ENCODE measurements around the gene KRTAP5-4. TPM values are rescaled to one million over a fixed set of nuclear protein-coding genes. Genes with fewer than 3 reads are reported as not detected.
"Not testable (repeated sequence)": the region's sequence is repeated elsewhere in the genome, so short reads cannot be mapped to it uniquely, and the experiment has no call there.

KRTAP5-4 gene
- total RNA-seq, 2 experiments from 2014 or later = not detected

DNA sequence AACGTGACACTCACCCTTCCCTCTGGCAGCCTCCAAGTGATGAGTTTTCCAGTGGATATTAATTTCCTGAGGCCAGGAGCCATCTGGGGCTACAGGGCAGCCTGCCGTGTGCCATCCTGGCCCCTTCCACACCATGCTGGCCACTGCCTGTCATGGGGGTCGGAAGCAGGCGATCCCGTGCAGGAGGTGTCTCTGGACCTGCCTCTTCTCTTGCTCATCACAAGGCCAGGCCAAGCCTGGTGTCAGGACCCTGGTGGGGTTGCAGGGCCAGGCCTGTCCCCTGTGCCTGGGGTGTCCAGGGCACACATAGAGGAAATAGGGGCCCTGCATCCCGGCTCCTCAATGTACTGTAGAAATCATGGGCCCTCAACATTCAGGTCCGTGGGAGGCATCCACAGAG is 17.2 kb downstream of the KRTAP5-4 start:
- intact Hi-C loops (cut with micrococcal nuclease) = no loop called here
- Mint-ChIP-seq H3K4me1 (ENCODE audit: low read depth) (peaks cover 2% of the 10 kb centered on the region), H3K4me3 (no peak overlapping the region), H3K27ac (no peak overlapping the region), H3K9me3 (no peaks in the 10 kb centered on the region), H3K36me3 (ENCODE audit: low read depth) (no peaks in the 10 kb centered on the region), H3K27me3 (ENCODE audit: low read depth) (peaks cover 13% of the 10 kb centered on the region)
- DNase-seq = no peak
- CTCF ChIA-PET = interaction anchor here (0.9 kb wide), 1 partner anchor 9 kb away, joined by 3 read pairs; no protein-coding TSS in a partner anchor

DNA sequence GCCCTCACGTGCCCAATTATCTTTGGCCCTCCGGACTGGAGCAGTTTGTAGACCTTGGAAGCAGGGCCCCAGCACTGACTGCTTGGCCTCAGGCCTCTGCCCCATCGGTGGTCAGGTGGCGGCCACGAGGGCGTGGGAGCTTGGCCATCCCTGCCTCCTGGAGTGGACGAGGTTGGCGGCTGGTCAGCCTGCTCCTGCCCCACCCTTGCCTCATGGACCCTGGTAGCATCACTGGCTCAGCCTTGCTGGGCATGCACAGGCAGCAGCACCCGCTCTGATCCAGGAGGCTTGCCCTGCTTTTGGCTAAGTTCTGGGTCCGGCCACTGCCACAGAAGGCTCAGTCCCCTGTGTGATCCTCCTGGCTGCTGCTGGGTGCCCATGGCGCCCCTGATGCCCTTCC is 17.8 kb downstream of the KRTAP5-4 start:
- CTCF ChIA-PET = no interaction called here
- peaks cover 16% of the 10 kb centered on the region for H3K27me3 Mint-ChIP-seq (ENCODE audit: low read depth)

DNA sequence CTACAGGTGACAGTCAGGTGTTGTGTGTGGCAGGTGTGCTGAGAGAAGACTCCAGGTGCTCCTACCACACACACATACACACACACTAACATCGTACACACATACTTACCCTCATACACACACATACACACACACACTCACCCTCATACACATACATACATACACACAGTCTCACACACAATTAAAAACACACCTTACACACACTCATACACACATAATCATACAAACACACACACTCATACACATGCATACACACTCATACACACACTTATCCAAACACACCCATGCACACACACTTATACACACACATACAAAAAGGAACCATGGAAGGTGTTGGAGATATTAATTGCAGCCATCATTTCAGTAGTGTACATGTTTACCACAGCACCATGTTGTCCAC is 18.3 kb downstream of the KRTAP5-4 start:
- no peaks in the 10 kb centered on the region for H3K9me3 Mint-ChIP-seq

More for the DNA sequence above, 17.8 kb downstream of the KRTAP5-4 start:
- Mint-ChIP-seq H3K36me3 (ENCODE audit: low read depth) (no peaks in the 10 kb centered on the region), H3K4me1 (ENCODE audit: low read depth) (peaks cover 2% of the 10 kb centered on the region), H3K4me3 (no peak overlapping the region), H3K9me3 (no peaks in the 10 kb centered on the region), H3K27ac (no peak overlapping the region)
- no peak for DNase-seq
- intact Hi-C loops (cut with micrococcal nuclease) = no loop called here

DNA sequence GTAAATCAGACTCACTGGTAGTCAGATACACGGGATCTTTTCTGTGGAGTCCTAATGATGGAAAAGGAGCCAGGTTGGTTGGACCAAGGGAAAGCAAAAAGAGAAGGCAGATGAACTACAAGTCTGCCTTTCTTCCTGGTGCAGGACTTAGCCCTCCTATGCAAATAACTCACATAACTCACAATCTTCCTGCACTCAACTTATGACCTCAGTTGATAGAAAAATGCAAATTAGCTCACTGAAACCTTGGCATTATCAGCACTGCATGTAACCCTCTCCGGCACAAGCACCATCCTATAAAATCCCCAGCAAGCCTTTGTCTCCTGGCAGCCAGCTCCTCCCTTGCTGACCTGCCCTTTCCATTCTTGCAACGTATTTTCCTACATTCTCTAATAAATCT is 20.3 kb downstream of the KRTAP5-4 start:
- peaks cover 13% of the 10 kb centered on the region for H3K27me3 Mint-ChIP-seq (ENCODE audit: low read depth)
- H3K27ac Mint-ChIP-seq; H3K4me1 Mint-ChIP-seq (ENCODE audit: low read depth); intact Hi-C loops (cut with micrococcal nuclease); H3K36me3 Mint-ChIP-seq (ENCODE audit: low read depth); CTCF ChIA-PET; H3K4me3 Mint-ChIP-seq; DNase-seq; H3K9me3 Mint-ChIP-seq: not testable (repeated sequence)

More for the DNA sequence above, 18.3 kb downstream of the KRTAP5-4 start:
- peaks cover 2% of the 10 kb centered on the region for H3K4me1 Mint-ChIP-seq (ENCODE audit: low read depth)
- intact Hi-C loops (cut with micrococcal nuclease) = no loop called here
- DNase-seq = no peak
- no peak overlapping the region for H3K27ac Mint-ChIP-seq
- H3K27me3 Mint-ChIP-seq (ENCODE audit: low read depth) = peaks cover 15% of the 10 kb centered on the region
- no peak overlapping the region for H3K4me3 Mint-ChIP-seq
- H3K36me3 Mint-ChIP-seq (ENCODE audit: low read depth) = no peaks in the 10 kb centered on the region
- CTCF ChIA-PET = no interaction called here

DNA sequence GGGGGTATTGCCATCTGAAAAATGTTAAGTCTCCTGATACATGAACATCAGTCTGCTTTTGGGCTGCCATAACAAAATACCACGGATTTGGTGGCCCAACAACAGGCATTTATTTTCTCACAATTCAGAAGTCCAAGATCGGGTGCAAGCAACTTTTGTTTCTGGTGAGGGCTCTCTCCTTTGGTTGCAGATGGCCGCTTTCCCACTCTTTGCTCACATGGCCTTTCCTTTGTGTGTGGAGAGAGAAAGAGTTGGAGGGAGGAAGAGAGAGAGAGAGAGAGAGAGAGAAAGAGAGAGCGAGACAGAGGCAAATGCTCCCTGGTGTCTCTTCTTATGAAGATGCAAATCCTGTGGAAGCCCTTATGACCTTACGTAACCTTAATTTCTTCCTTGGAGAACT is 21.3 kb downstream of the KRTAP5-4 start:
- DNase-seq = no peak
- CTCF ChIA-PET = no interaction called here
- Mint-ChIP-seq H3K27ac (no peak overlapping the region), H3K9me3 (no peaks in the 10 kb centered on the region), H3K4me3 (no peak overlapping the region), H3K4me1 (ENCODE audit: low read depth) (no peaks in the 10 kb centered on the region), H3K36me3 (ENCODE audit: low read depth) (no peaks in the 10 kb centered on the region), H3K27me3 (ENCODE audit: low read depth) (peaks cover 17% of the 10 kb centered on the region)
- intact Hi-C loops (cut with micrococcal nuclease) = no loop called here

DNA sequence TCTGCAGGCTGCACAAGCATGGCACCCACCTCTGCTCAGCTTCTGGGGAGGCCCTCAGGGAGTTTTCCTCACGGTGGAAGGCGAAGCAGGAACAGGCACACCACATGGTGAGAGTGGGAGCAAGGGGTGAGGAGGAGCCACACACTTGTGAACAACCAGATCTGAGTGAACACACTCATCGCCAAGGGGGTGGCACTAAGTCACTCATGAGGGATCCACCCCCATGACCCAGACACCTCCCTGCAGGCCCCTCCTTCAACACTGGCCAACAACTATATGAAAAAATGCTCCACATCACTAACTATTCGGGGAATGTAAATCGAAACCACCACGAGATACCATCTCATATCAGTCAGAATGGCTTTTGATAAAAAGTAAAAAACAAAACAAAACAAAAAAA is 23.1 kb downstream of the KRTAP5-4 start:
- CTCF ChIA-PET = interaction anchor here (0.9 to 1.4 kb wide), 4 partner anchors 24 to 54 kb away, joined by 3 to 5 read pairs (median 4); no protein-coding TSS in a partner anchor
- Mint-ChIP-seq H3K27me3 (ENCODE audit: low read depth) (peaks cover 19% of the 10 kb centered on the region), H3K27ac (no peak overlapping the region), H3K9me3 (no peaks in the 10 kb centered on the region), H3K4me1 (ENCODE audit: low read depth) (peaks cover 5% of the 10 kb centered on the region), H3K4me3 (no peak overlapping the region), H3K36me3 (ENCODE audit: low read depth) (no peaks in the 10 kb centered on the region)
- DNase-seq = no peak
- intact Hi-C loops (cut with micrococcal nuclease) = no loop called here

DNA sequence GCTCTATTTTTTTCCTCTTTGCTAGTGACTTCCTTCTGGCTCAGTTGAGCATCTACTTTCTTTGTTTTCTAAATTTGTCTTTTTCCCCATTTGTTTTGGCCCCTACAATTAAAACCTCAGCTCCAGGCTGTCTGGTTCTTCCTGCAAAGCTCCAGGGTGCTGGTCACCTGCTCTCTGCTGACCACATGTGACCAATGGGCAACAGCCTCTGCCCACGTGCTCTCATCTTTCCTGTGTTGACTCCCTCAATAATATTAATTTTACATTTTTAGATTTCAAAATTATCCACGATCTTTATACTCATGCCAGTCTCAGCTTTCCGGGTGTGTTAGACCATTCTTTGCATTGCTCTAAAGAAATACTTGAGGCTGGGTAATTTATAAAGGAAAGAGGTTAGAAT is 23.5 kb downstream of the KRTAP5-4 start:
- DNase-seq; H3K9me3 Mint-ChIP-seq; H3K4me3 Mint-ChIP-seq; intact Hi-C loops (cut with micrococcal nuclease); H3K36me3 Mint-ChIP-seq (ENCODE audit: low read depth); H3K27ac Mint-ChIP-seq; H3K4me1 Mint-ChIP-seq (ENCODE audit: low read depth): not testable (repeated sequence)
- CTCF ChIA-PET = interaction anchor here (1.4 kb wide), 1 partner anchor 54 kb away, joined by 4 read pairs; no protein-coding TSS in a partner anchor
- H3K27me3 Mint-ChIP-seq (ENCODE audit: low read depth) = peaks cover 19% of the 10 kb centered on the region

DNA sequence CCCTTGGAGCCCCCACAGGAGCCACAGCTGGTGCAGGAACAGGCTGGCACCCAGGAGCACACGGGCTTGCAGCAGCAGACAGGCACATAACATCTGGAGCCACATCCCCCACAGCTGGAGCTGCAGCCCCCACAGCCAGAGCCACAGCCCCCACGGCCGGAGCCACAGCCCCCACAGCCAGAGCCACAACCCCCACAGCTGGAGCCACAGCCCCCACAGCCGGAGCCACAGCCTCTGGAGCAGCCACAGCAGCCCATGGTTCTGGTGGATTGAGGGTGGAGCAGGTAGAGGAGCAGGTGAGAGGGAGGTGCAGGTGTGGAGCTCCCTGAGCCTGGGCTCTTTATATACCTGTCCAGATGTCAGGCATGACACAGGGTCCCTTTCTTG is 24.0 kb downstream of the KRTAP5-4 start, which contains the start of gene KRTAP5-2:
Gene KRTAP5-2 (minus strand): TSS at position 301 of the 387 bp plus-strand sequence. CDS start 44 bp downstream, at position 257.
- H3K36me3 Mint-ChIP-seq (ENCODE audit: low read depth) = no peaks in the 10 kb centered on the region
- H3K27me3 Mint-ChIP-seq (ENCODE audit: low read depth) = peaks cover 19% of the 10 kb centered on the region
- H3K4me1 Mint-ChIP-seq (ENCODE audit: low read depth) = peaks cover 5% of the 10 kb centered on the region
- H3K4me3 Mint-ChIP-seq = no peak within 1 kb of the TSS
- intact Hi-C loops (cut with micrococcal nuclease) = no loop called here
- CTCF ChIA-PET = interaction anchor here (1.4 to 1.7 kb wide), 2 partner anchors 23 to 55 kb away, joined by 4 to 5 read pairs; no protein-coding TSS in a partner anchor
- H3K9me3 Mint-ChIP-seq = no peaks in the 10 kb centered on the region
- DNase-seq = no peak
- no peak within 1 kb of the TSS for H3K27ac Mint-ChIP-seq

DNA sequence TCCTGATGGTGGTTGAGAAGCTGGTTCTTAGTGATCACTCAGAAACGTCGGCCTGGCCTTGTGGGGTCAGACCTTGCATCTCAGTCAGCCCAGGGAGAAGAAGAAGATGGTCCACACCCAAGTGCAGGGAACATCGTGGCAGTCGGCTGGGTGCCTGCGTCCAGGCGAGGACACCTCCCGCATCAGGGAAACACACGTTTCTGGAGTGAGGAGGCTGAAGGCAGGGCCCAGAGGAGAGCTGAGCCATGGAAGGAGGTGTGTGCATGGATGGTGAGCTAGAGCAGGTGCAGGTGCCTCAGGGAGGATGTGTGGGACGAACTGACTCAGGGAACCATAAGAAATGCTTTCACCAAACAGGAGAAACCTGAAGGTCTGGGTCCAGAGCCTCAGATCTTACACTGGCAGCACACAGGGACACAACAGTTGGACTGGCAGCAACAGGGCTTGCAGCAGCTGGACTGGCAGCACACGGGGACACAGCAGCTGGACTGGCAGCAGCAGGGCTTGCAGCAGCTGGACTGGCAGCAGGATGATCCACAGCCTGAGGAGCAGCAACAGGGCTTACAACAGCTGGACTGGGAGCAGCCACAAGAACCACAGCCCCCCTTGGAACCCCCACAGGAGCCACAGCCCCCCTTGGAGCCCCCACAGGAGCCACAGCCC is 24.5 kb downstream of the KRTAP5-4 start:
- intact Hi-C loops (cut with micrococcal nuclease) = no loop called here
- Mint-ChIP-seq H3K36me3 (ENCODE audit: low read depth) (no peaks in the 10 kb centered on the region), H3K4me1 (ENCODE audit: low read depth) (peaks cover 5% of the 10 kb centered on the region), H3K27ac (no peak overlapping the region), H3K9me3 (no peaks in the 10 kb centered on the region), H3K4me3 (no peak overlapping the region), H3K27me3 (ENCODE audit: low read depth) (peaks cover 18% of the 10 kb centered on the region)
- DNase-seq = no peak
- CTCF ChIA-PET = interaction anchor here (0.7 to 1.7 kb wide), 3 partner anchors 23 to 55 kb away, joined by 3 to 5 read pairs (median 4); no protein-coding TSS in a partner anchor

DNA sequence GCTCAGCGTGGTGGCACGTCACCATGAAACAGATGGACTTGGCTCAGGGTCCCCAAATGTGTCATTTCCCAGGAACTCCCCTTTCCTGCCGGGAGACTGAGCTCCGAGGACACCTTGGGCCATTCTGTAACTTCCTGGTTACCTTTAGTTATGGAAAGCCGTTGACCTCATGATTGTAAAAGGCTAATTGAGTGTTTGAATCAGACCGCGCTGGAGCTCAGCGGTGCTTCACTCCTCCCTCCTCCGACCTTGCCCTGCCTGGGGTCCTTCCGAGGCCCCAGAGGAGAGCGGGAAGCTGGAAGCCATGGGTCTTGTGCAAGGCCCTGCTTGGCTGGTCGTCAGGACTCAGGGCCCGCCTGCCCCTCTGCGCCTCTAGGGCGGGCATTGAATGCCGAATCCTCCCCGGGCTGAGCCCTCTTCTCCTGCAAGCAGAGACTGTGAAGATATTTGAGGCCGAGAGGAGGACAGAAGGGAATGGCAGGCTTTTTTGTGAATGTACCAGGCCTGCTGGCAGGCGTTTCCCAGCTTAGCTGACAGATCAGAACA is 25.3 kb downstream of the KRTAP5-4 start:
- H3K9me3 Mint-ChIP-seq; H3K4me1 Mint-ChIP-seq (ENCODE audit: low read depth); DNase-seq; intact Hi-C loops (cut with micrococcal nuclease); H3K4me3 Mint-ChIP-seq; H3K27ac Mint-ChIP-seq; H3K36me3 Mint-ChIP-seq (ENCODE audit: low read depth): not testable (repeated sequence)
- CTCF ChIA-PET = interaction anchor here (0.6 to 3.6 kb wide), 4 partner anchors 9 to 32 kb away, joined by 3 to 21 read pairs (median 4); partner anchors contain the start of gene KRTAP5-5
- peaks cover 17% of the 10 kb centered on the region for H3K27me3 Mint-ChIP-seq (ENCODE audit: low read depth)

DNA sequence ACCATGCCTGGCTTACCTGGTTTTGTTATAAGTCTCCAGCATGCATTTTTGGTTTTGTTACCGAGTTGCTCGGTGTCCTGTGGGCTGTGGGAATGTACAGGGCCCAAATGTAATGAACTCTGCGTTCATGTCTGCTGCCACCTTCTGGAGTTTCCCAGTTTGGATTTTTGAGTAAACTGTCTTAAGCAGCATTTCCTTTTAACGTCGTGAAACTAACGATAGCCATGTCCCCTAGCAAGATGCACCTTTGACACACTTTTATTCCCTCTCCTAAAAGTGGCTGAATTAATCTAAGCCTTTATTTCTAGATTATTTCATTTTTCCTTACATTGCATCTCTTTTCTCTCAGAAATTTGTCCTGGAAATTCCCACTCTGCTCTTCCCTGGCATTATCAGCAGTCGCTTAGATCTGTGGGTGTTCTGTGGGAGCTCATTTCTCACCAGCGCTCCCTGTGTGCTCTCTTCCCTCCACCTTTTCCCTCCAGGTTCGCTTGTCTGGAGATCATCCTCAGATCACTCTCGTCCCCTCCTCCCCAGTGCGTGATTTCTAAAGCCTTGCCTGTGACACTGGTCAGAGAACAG is 25.9 kb downstream of the KRTAP5-4 start:
- H3K27me3 Mint-ChIP-seq (ENCODE audit: low read depth) = peaks cover 17% of the 10 kb centered on the region
- not testable (repeated sequence) for H3K9me3 Mint-ChIP-seq; H3K36me3 Mint-ChIP-seq (ENCODE audit: low read depth); DNase-seq; H3K27ac Mint-ChIP-seq; H3K4me3 Mint-ChIP-seq; H3K4me1 Mint-ChIP-seq (ENCODE audit: low read depth)
- intact Hi-C loops (cut with micrococcal nuclease) = loop anchor here (1.0 kb wide), 1 partner anchor 32 kb away; no protein-coding TSS in a partner anchor
- CTCF ChIA-PET = interaction anchor here (0.6 to 3.6 kb wide), 9 partner anchors 9 to 85 kb away, joined by 3 to 21 read pairs (median 4); partner anchors contain the start of gene KRTAP5-5

DNA sequence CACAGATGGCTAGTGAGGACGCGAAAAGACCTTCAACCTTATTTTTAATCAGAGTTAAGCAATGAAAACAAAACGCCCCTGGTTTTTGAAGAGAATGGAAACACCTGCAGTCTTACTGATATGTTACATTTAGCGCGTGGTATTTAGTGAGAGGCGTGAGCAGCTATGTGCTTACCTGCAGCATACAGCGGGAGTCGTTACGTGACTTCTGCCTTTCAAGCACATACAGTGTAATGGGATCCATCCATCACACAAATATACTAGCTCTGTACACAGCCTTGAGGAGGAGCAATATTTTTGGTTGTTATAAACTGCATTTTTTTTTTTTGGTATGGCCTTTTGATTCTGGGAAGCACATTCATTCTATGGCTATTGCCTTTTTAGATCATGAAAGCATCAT is 29.3 kb downstream of the KRTAP5-4 start:
- intact Hi-C loops (cut with micrococcal nuclease) = no loop called here
- Mint-ChIP-seq H3K27ac (no peak overlapping the region), H3K36me3 (ENCODE audit: low read depth) (peaks cover 7% of the 10 kb centered on the region), H3K4me3 (no peak overlapping the region), H3K4me1 (ENCODE audit: low read depth) (peaks cover 13% of the 10 kb centered on the region), H3K9me3 (peaks cover 2% of the 10 kb centered on the region), H3K27me3 (ENCODE audit: low read depth) (peaks cover 18% of the 10 kb centered on the region)
- CTCF ChIA-PET = interaction anchor here (0.9 kb wide), 1 partner anchor 60 kb away, joined by 3 read pairs; no protein-coding TSS in a partner anchor
- DNase-seq = no peak

Measured in activated naive CD4-positive, alpha-beta T cell treated with anti-CD3 and anti-CD28 coated beads for 36 hours (primary cell).